ENCODE data around the gene SHISAL1.

SHISAL1 gene

GRCh38 chr22:44309647-44310046 is 3.1 kb downstream of the SHISAL1 start:
- DNase-seq (ENCODE audit: low spot score): no peak
- peaks cover 16% of the 10 kb centered on the region for H3K4me1 ChIP-seq (ENCODE audit: insufficient read depth, poor library complexity, severe bottlenecking)
- H3K27ac ChIP-seq (ENCODE audit: poor library complexity, severe bottlenecking): peak overlapping the region; percentile 33
- TF ChIP-seq CTCF (IDR thresholded peaks at IDR 0.05; ENCODE audit: poor library complexity, severe bottlenecking): no peak
- H3K4me3 ChIP-seq (ENCODE audit: severe bottlenecking): no peak overlapping the region
- H3K27me3 ChIP-seq (ENCODE audit: insufficient read depth, poor library complexity, severe bottlenecking): no peaks in the 10 kb centered on the region
- no peaks in the 10 kb centered on the region for H3K36me3 ChIP-seq (ENCODE audit: low read depth)
- no peak for ATAC-seq (ENCODE audit: low read depth)
- no peaks in the 10 kb centered on the region for H3K9me3 ChIP-seq (ENCODE audit: severe bottlenecking)

GRCh38 chr22:44309137-44309536 is 3.6 kb downstream of the SHISAL1 start:
- ATAC-seq (ENCODE audit: low read depth): peak; percentile 98
- Histone ChIP-seq H3K9me3 (ENCODE audit: severe bottlenecking) (no peaks in the 10 kb centered on the region), H3K4me1 (ENCODE audit: insufficient read depth, poor library complexity, severe bottlenecking) (peaks cover 16% of the 10 kb centered on the region), H3K36me3 (ENCODE audit: low read depth) (no peaks in the 10 kb centered on the region), H3K27me3 (ENCODE audit: insufficient read depth, poor library complexity, severe bottlenecking) (no peaks in the 10 kb centered on the region), H3K27ac (ENCODE audit: poor library complexity, severe bottlenecking) (peak overlapping the region; percentile 33), H3K4me3 (ENCODE audit: severe bottlenecking) (no peak overlapping the region)
- peak; percentile 85 for DNase-seq (ENCODE audit: low spot score)
- no peak for TF ChIP-seq CTCF (IDR thresholded peaks at IDR 0.05; ENCODE audit: poor library complexity, severe bottlenecking)

GRCh38 chr22:44307509-44308169 is 5.1 kb downstream of the SHISAL1 start:
- Histone ChIP-seq H3K4me3 (ENCODE audit: severe bottlenecking) (no peak overlapping the region), H3K36me3 (ENCODE audit: low read depth) (no peaks in the 10 kb centered on the region), H3K27ac (ENCODE audit: poor library complexity, severe bottlenecking) (no peak overlapping the region), H3K9me3 (ENCODE audit: severe bottlenecking) (no peaks in the 10 kb centered on the region), H3K27me3 (ENCODE audit: insufficient read depth, poor library complexity, severe bottlenecking) (no peaks in the 10 kb centered on the region), H3K4me1 (ENCODE audit: insufficient read depth, poor library complexity, severe bottlenecking) (peaks cover 16% of the 10 kb centered on the region)
- TF ChIP-seq CTCF (IDR thresholded peaks at IDR 0.05; ENCODE audit: poor library complexity, severe bottlenecking): no peak
- ATAC-seq (ENCODE audit: low read depth) (no peak), DNase-seq (ENCODE audit: low spot score) (no peak)

- peaks cover 5% of the 10 kb centered on the region for H3K27me3 ChIP-seq (ENCODE audit: insufficient read depth, poor library complexity, severe bottlenecking)
- no peak for ATAC-seq (ENCODE audit: low read depth)
These were observed 6.9 kb downstream of the SHISAL1 start for GRCh38 chr22:44305888-44306287.

More at GRCh38 chr22:44305888-44306287, 6.9 kb downstream of the SHISAL1 start:
- TF ChIP-seq CTCF (IDR thresholded peaks at IDR 0.05; ENCODE audit: poor library complexity, severe bottlenecking): no peak
- peaks cover 9% of the 10 kb centered on the region for H3K4me1 ChIP-seq (ENCODE audit: insufficient read depth, poor library complexity, severe bottlenecking)
- DNase-seq (ENCODE audit: low spot score): no peak
- H3K27ac ChIP-seq (ENCODE audit: poor library complexity, severe bottlenecking): no peak overlapping the region
- H3K36me3 ChIP-seq (ENCODE audit: low read depth): no peaks in the 10 kb centered on the region
- H3K4me3 ChIP-seq (ENCODE audit: severe bottlenecking): no peak overlapping the region
- H3K9me3 ChIP-seq (ENCODE audit: severe bottlenecking): no peaks in the 10 kb centered on the region
